PC-3 (cell line): ENCODE results near the gene SH2B3. TPM values are rescaled to one million over a fixed set of nuclear protein-coding genes. Genes with fewer than 3 reads are reported as not detected.

Source experiments
- ATAC-seq: fragments of 200-7000 bp; cut with Tn5 transposase; 2 replicates; pipeline ENCODE4 v1.9.1; 2020; ENCODE audit warnings: mild to moderate bottlenecking, moderate library complexity
- BruUV-seq: library from RNA; stranded (reverse); fragments of 400-500 nt; replicated peaks from 2 replicates; lab custom pipeline; 2021; lab: Mats Ljungman, UMichigan
- CTCF ChIA-PET: fragments of 300-600 bp; sonication (Branson Sonifier 250); formaldehyde crosslinking; loops from one replicate; lab custom pipeline; 2022; ENCODE audit warnings: antibody characterized with exemption; lab: Charles Lee
- POLR2A ChIA-PET: fragments of 300-600 bp; sonication (Branson Sonifier 250); formaldehyde crosslinking; loops from one replicate; lab custom pipeline; 2022; ENCODE audit warnings: antibody characterized with exemption; ENCODE audit not compliant: unreplicated experiment; lab: Charles Lee
- DNase-seq: peaks from one replicate; pipeline ENCODE4 v3.0.0-alpha.2; 2015
- H2AFZ ChIP-seq: fragments of 300-600 bp; sonication (generic); 2 replicates; pipeline ENCODE4 v1.6.0; 2016; ENCODE audit warnings: antibody characterized with exemption, low read length
- H3F3A ChIP-seq: fragments of 300-600 bp; sonication (generic); one replicate; pipeline ENCODE4 v1.6.0; 2017; ENCODE audit warnings: antibody characterized with exemption, low read length, control low read depth, mild to moderate bottlenecking; ENCODE audit not compliant: unreplicated experiment
- H3K27ac ChIP-seq: fragments of 300-600 bp; sonication (generic); 2 replicates; pipeline ENCODE4 v1.5.1; 2016; ENCODE audit warnings: mild to moderate bottlenecking, low read length
- H3K27me3 ChIP-seq: fragments of 300-600 bp; sonication (generic); 2 replicates; pipeline ENCODE4 v1.6.1; 2016; ENCODE audit warnings: low read length, mixed read lengths
- H3K36me3 ChIP-seq: fragments of 300-600 bp; sonication (generic); 2 replicates; pipeline ENCODE4 v1.6.1; 2016; ENCODE audit warnings: low read depth, mixed run types, low read length, mixed read lengths
- H3K4me1 ChIP-seq: fragments of 300-600 bp; sonication (generic); 2 replicates; pipeline ENCODE4 v1.5.1; 2016; ENCODE audit warnings: low read length; ENCODE audit not compliant: insufficient read depth
- H3K4me2 ChIP-seq: fragments of 300-600 bp; sonication (generic); 2 replicates; pipeline ENCODE4 v1.6.0; 2016; ENCODE audit warnings: low read length
- H3K4me3 ChIP-seq: fragments of 300-600 bp; sonication (generic); 2 replicates; pipeline ENCODE4 v1.5.1; 2016; ENCODE audit warnings: mild to moderate bottlenecking, low read length, mixed read lengths
- H3K79me2 ChIP-seq: fragments of 300-600 bp; sonication (generic); 2 replicates; pipeline ENCODE4 v1.6.1; 2017; ENCODE audit warnings: low read length, mixed read lengths
- H3K9ac ChIP-seq: fragments of 300-600 bp; sonication (generic); 2 replicates; pipeline ENCODE4 v1.6.0; 2016; ENCODE audit warnings: mild to moderate bottlenecking, low read length
- H3K9me2 ChIP-seq: fragments of 300-600 bp; sonication (generic); replicated peaks from 2 replicates; pipeline ENCODE4 v1.6.1; 2016; ENCODE audit warnings: mixed run types, low read length, mixed read lengths
- H3K9me3 ChIP-seq: fragments of 300-600 bp; sonication (generic); 2 replicates; pipeline ENCODE4 v1.6.1; 2016; ENCODE audit warnings: low read length, mixed read lengths
- H4K20me1 ChIP-seq: fragments of 300-600 bp; sonication (generic); 2 replicates; pipeline ENCODE4 v1.6.1; 2016; ENCODE audit warnings: low read length, mixed read lengths
- EZH2 ChIP-seq: fragments of 300-600 bp; sonication (generic); IDR thresholded peaks from one replicate; pipeline ENCODE4 v1.6.1; 2017; ENCODE audit warnings: antibody characterized with exemption, mild to moderate bottlenecking, low read length; ENCODE audit not compliant: unreplicated experiment
- EZH2phosphoT487 ChIP-seq: fragments of 300-600 bp; sonication (generic); IDR thresholded peaks from 2 replicates; pipeline ENCODE4 v1.6.1; 2018; ENCODE audit warnings: mild to moderate bottlenecking, antibody characterized with exemption, low read length, borderline replicate concordance
- intact Hi-C: fragments of 100-400 bp; cut with micrococcal nuclease; formaldehyde crosslinking; loops from 2 replicates; pipeline ENCODE4 v1.9.0; 2023
- total RNA-seq: library from RNA; depleted of rRNA; stranded (reverse); fragments of >200 nt; gene quantifications from 2 replicates; pipeline ENCODE4 v1.2.3, GENCODE V29; 2014
- TF ChIP-seq, protein P1 (sequence below): fragments of 300-600 bp; sonication (generic); conservative IDR thresholded peaks from 2 replicates; pipeline ENCODE4 v1.5.1; 2017; ENCODE audit warnings: antibody characterized with exemption, low read depth, mild to moderate bottlenecking, low read length

Gene SH2B3
- total RNA-seq, 1 experiment from 2014 or later: 12.9 TPM

DNA sequence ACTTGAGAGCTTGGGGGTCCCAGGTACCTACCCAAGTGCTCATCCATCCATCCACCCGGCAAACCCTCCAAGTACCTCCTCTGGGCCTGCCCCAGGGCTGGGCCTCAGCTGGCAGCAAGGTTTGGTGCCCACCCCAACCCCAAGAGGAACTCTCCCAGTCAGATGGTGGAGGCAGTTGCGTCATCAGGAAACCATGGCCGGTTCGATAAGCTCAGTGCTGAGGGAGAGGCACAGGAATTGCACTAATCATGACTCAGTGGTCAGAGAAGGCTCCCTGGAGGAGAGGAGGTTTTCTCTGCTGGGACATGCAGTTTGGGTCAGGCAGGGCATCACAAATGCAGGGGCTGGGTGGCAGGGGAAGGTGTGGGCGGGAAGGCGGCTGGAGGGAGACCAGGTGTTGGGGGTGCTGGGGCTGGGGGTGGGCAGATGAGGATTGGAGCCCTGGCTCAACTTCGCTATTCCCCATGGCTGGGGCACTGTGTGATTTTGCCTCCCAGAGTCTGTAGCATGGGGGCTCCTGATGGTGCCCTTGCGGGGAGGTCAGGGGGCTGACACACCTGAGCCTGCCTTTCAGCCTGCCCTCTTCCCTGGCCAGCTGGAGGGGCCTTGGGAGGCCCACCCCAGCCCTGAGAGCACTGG is 32.2 kb downstream of the SH2B3 start:
- no peak overlapping the region for H3K27ac ChIP-seq
- no peaks in the 10 kb centered on the region for H3K9me2 ChIP-seq
- H3K79me2 ChIP-seq: 0 out of 2 replicates have a peak, but pooled peaks cover 19% of the 10 kb centered on the region
- H3K9ac ChIP-seq: no peak overlapping the region
- H3K9me3 ChIP-seq: no peaks in the 10 kb centered on the region
- intact Hi-C loops: no loop called here
- H3F3A ChIP-seq: no peaks in the 10 kb centered on the region
- CTCF ChIA-PET: no interaction called here
- H3K4me1 ChIP-seq: peaks cover 18% of the 10 kb centered on the region
- H3K27me3 ChIP-seq: no peaks in the 10 kb centered on the region
- POLR2A ChIA-PET: no interaction called here
- H2AFZ ChIP-seq: no peak overlapping the region
- 0 out of 2 replicates have a peak, but pooled peaks cover 4% of the 10 kb centered on the region for H3K36me3 ChIP-seq
- no peak for ATAC-seq
- H3K4me2 ChIP-seq: no peak overlapping the region
- H3K4me3 ChIP-seq: no peak overlapping the region
- peak; percentile 43 for DNase-seq
- H4K20me1 ChIP-seq: no peaks in the 10 kb centered on the region
- TF ChIP-seq EZH2phosphoT487: no peak
- TF ChIP-seq EZH2: no peak
- TF ChIP-seq, protein P1, sequence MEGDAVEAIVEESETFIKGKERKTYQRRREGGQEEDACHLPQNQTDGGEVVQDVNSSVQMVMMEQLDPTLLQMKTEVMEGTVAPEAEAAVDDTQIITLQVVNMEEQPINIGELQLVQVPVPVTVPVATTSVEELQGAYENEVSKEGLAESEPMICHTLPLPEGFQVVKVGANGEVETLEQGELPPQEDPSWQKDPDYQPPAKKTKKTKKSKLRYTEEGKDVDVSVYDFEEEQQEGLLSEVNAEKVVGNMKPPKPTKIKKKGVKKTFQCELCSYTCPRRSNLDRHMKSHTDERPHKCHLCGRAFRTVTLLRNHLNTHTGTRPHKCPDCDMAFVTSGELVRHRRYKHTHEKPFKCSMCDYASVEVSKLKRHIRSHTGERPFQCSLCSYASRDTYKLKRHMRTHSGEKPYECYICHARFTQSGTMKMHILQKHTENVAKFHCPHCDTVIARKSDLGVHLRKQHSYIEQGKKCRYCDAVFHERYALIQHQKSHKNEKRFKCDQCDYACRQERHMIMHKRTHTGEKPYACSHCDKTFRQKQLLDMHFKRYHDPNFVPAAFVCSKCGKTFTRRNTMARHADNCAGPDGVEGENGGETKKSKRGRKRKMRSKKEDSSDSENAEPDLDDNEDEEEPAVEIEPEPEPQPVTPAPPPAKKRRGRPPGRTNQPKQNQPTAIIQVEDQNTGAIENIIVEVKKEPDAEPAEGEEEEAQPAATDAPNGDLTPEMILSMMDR: no peak
- no TSS peak for BruUV-seq

DNA sequence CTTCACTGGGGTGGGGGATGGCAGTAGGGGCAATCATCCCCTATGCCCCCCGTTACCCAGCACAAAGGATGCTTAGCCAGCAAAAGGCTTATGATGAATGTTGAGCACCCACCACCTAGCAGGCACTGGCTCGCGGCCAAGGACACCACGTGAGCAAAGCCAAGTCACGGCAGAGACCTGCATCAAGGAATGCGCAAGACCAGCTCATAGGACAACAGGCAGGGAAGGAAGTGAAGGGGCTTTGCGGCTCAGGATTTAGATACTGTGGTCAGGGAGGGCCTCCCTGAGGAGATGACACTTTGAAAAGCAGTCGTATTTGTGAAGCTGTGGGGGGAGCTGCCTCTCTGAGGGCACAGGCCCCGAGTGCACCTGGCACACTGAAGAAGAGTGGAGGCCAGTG is 32.8 kb downstream of the SH2B3 start:
- no peaks in the 10 kb centered on the region for H3K27me3 ChIP-seq
- no peak for TF ChIP-seq EZH2phosphoT487
- no peak for TF ChIP-seq EZH2
- TF ChIP-seq, protein P1: no peak
- 0 out of 2 replicates have a peak, but pooled peaks have one; percentile 4 for ATAC-seq
- BruUV-seq: no TSS peak
- no peak overlapping the region for H3K4me3 ChIP-seq
- H3F3A ChIP-seq: no peaks in the 10 kb centered on the region
- H3K27ac ChIP-seq: no peak overlapping the region
- 0 out of 2 replicates have a peak, but pooled peaks cover 4% of the 10 kb centered on the region for H3K36me3 ChIP-seq
- ChIA-PET CTCF (no interaction called here), POLR2A (no interaction called here)
- no peak overlapping the region for H2AFZ ChIP-seq
- DNase-seq: peak; percentile 23
- H3K79me2 ChIP-seq: 0 out of 2 replicates have a peak, but pooled peaks cover 16% of the 10 kb centered on the region
- no peaks in the 10 kb centered on the region for H3K9me2 ChIP-seq
- H4K20me1 ChIP-seq: no peaks in the 10 kb centered on the region
- no peaks in the 10 kb centered on the region for H3K9me3 ChIP-seq
- intact Hi-C loops: no loop called here
- no peak overlapping the region for H3K4me2 ChIP-seq
- no peak overlapping the region for H3K9ac ChIP-seq
- H3K4me1 ChIP-seq: peaks cover 23% of the 10 kb centered on the region

DNA sequence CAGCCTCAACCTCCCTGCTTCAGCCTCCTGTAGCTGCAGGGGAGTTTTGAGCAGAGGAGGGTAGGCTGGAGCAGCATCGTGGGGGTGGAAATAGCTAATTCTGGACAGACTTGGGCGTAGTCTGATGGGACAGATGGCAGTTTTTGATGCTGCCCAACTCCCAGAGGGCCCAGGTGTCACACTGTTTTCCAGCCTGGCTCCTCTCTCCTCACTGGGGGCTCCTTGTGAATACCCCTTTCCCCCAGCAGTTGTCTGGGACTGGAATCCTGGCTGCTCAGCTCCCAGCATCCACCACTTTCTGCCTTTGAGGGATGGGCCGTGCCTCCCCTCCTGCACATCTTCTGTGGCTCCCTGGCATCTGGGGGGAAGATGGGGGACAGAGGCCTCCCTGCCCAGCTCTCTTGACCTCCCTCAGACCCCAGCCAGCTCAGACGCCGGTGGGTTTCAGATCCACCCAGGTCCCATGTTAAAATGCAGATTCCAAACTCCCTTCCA is 34.0 kb downstream of the SH2B3 start:
- Histone ChIP-seq H3K9ac (no peak overlapping the region), H3K27me3 (no peaks in the 10 kb centered on the region), H3K9me2 (no peaks in the 10 kb centered on the region), H4K20me1 (no peaks in the 10 kb centered on the region), H2AFZ (no peak overlapping the region), H3K27ac (no peak overlapping the region), H3F3A (no peaks in the 10 kb centered on the region), H3K79me2 (0 out of 2 replicates have a peak, but pooled peaks cover 13% of the 10 kb centered on the region), H3K9me3 (no peaks in the 10 kb centered on the region), H3K36me3 (peaks cover 4% of the 10 kb centered on the region; the same call in 1 of the 2 replicates), H3K4me3 (no peak overlapping the region), H3K4me1 (peaks cover 15% of the 10 kb centered on the region), H3K4me2 (no peak overlapping the region)
- no TSS peak for BruUV-seq
- ATAC-seq: no peak
- no peak for DNase-seq
- no peak for TF ChIP-seq EZH2phosphoT487
- no peak for TF ChIP-seq EZH2
- TF ChIP-seq, protein P1: no peak
- ChIA-PET POLR2A (no interaction called here), CTCF (no interaction called here)
- intact Hi-C loops: no loop called here
